RPMI8226 (cell line): Measurements from ENCODE around the gene HSF2BP.
"Not testable (repeated sequence)": the region's sequence is repeated elsewhere in the genome, so short reads cannot be mapped to it uniquely, and the experiment has no call there.

ENCODE experiments used
- DNase-seq: peaks from one replicate; pipeline ENCODE4 v3.0.0-alpha.2; 2015

HSF2BP gene

DNA sequence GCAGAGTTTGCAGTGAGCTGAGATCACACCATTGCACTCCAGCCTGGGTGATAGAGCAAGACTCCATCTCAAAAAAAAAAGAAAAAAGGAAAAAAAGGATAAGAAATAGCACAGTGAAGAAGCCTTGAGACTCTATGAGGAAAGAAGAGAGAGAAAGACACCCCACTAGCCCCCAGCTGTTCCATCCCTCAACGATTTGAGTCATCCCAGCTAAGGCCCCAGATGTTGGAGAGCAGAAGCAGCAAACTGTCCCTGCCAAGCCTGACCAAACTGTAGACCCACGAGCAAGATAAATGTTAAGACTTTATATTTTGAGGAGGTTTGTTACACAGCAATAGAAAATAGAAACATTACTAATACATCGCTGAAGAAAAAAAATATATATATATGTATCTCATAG is 42.4 kb downstream of the HSF2BP start:
- not testable (repeated sequence) for DNase-seq

DNA sequence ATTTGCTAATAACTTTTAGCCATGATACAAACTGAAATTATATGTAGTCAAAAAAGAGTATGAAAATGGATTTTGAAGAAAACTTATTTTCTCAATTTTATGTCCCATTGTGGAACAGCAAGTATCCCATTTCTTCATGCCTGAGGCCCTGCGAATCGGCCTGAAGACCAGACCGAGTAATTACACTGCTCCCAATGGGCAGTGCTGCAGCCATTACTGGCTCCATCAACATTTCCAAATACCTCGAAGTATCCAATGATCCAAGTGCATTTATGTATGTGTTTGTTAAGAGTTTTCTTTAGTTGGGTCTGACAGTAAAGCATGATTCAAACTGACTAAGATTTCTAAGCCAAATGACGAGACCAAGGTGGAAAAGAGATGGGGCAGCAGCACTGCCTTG is 44.4 kb downstream of the HSF2BP start:
- DNase-seq, result no peak

DNA sequence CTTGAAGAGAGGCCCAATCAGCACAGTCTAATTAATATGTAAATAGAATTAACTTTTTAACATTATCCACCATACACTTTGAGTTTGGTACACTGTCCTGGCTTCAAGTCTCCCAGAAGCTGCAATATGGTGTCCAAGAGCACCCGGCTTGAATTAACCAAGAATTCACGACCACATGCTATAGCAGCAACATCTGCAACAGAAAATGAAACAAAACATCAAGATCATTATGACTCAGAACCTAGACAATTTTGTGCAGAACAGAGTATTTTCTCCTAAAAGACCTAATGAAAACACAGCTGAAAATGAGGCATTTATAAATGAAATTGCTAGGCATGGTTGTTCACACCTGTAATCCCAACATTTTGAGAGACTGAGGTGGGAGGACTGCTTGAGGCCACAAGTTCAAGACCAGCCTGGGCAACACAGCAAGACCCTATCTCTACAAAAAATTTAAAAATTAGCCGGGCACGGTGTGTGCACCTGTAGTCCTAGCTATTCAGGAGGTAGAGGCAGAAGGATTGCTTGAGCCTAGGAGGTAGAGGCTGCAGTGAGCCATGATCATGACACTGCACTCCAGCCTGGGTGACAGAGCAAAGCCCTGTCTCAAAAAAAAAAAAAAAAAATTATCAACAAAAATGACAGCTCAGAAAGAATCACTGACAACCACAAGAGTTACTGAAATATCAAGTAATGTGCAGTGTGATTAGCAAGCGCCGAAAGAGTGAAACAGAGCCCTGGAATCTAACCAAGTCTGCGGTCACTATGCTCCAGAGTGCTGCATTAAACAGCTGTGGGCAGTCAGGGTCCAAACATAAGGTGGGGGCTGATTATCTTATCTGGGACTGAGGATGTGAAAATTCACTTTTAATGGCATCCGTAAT is 45.3 kb downstream of the HSF2BP start:
- peak; percentile 56 for DNase-seq

DNA sequence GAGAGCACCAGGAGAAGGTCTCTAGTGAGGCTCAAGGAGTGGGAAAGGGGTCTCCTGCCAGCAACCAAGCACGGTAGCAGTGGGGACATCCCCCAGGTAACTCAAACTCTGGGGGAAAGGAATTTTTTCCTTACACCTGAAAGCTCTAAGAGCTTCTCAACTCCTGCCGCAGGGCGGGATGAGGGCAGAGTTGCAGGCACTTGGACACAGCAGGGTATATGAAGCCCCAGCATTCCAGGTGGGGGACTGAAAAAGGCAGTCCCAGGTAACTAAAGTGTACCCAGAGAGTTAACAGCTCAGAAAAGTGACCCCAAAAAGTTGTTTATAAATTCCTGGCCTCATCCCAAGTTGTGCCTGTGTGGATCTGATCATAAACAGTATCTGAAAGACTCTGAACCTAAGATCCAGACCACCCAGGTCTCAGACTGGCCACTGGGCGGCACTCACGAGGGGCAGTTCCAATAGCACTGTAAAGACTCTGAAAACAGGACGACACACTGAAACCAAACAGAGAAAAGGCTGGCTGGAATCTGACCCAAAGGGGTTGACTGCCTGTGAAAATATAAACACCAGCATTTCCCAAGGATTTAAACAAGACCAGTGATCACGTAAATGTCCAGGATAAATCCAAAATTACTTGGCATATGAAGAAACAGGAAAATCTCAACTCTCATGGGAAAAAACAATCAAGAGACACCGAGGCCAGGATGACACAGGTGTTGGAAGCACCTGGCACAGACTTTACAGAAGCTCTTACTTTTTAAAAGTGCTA is 47.5 kb downstream of the HSF2BP start:
- peak; percentile 83 for DNase-seq

DNA sequence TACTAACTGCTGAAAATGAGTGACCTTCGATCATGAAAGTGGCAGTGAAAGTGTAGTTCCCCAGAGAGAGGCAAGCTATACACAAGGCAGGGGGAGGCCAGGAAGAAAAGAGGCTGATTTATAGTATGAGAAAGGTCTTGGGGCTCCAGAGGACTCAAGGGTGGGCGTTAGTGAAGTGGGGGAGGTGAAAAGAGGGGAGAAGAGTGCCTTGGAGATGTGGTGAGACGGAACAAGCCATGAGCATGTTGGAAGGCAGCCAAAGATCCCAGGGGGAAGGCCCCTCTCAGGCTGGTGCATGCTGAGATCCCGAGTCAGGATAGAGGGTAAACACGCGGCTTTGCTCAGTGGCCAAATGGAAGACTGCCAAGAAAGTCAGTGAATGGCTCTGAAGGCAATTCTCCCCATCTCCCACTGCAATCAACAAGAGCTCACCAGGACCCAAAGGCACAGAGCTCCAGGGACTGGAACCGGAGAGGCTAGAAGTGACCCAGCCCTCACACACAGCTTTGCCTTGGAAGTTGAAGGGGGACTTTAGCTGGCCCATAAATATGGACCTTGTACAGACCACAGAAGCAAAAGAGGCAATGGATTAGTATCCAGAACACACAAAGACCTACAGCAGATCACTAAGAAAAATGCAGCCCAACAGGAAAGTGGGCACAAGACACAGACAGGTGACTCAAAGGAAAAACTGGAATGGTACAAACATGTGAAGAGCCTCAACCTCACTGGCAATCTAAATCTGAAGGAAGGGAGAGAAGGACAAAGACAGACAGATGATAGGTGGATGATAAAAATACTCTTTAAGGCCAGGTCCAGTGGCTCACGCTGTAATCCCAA is 49.6 kb downstream of the HSF2BP start:
- peak; percentile 57 for DNase-seq

DNA sequence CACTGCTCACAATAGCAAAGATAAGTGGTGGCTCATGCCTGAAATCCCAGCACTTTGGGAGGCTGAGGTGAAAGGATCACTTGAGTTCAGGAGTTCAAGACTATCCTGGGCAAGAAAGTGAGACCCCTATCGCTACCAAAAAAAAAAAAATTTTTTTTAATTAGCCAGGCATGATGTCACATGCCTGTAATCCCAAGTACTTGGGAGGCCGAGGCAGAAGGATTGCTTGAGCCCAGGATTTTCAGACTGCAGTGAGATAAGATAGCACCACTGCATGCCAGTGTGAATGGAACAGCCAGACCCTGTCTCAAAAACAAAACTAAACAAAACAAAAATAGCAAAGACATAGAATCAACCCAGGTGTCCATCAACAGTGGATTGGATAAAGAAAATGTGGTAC is 50.6 kb downstream of the HSF2BP start:
- no peak for DNase-seq

DNA sequence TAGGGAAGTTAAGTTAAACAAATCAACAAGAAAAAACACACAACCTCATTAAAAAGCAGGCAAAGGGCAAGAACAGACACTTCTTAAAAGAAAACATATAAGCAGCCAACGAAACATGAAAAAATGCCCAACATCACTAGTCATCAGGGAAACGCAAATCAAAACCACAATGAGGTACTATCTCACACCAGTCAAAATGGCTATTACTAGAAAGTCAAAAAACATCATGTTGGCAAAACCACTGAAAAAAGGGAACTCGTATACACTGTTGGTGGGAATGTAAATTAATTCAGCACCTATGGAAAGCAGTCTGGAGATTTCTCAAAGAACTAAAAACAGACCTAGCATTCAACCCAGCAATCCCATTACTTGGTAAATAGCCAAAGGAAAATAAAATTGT is 51.1 kb downstream of the HSF2BP start:
- peak; percentile 17 for DNase-seq

DNA sequence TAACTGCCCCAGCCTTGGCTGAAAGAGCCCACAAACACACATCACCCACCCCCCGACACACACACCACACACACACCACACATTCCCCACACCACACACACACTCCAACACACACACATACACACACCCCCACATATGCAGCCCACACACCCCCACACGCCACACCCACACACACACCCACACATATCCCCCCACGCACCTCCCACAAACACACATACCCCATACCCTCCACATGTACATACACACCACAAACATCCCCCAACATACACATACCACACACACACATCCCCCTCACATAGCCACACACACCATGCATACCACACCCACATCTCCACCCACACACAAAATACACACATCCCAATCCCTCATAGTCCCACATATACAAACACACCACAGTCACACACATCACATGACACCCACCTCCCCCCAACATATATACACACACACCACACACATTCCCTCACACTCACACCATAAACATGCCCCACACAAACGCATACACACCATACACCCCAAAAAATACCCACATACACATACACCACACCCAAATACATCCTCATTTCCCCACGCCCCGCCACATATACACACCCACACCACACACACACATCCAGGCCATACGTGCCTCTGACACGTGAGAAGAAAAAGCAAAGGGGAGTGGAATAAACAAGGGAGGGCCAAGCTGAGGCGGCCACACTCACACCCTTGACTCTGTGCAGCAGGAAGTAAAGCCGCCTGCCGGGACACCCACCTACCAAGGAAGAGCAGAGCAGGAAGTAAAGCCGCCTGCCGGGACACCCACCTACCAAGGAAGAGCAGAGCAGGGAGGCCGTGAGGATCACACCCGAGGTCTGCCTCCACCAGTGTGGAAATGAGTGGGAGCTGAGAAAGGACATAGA is 53.7 kb downstream of the HSF2BP start:
- no peak for DNase-seq

DNA sequence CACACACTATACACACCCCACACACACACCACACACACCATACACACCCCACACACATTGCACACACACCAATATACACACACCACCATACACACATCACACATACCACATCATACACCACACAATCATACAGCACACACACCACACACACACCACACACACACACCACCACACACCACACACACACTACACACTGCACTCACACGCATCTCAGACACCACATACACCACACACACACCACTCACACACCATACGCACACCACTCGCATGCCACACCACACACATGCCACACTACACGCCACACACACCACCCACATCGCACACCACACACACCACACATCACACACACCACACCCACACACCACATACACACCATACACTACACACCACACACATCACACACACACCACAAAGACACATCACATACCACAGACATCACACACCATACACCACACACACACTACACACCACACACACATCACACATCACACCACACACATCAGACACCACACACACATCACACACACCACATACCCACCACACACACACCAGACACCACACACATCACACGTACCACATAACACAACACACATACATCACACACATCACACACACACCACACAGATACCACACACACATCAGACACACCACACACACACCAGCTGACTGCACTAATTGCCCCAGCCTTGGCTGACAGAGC is 54.6 kb downstream of the HSF2BP start:
- DNase-seq, result no peak

DNA sequence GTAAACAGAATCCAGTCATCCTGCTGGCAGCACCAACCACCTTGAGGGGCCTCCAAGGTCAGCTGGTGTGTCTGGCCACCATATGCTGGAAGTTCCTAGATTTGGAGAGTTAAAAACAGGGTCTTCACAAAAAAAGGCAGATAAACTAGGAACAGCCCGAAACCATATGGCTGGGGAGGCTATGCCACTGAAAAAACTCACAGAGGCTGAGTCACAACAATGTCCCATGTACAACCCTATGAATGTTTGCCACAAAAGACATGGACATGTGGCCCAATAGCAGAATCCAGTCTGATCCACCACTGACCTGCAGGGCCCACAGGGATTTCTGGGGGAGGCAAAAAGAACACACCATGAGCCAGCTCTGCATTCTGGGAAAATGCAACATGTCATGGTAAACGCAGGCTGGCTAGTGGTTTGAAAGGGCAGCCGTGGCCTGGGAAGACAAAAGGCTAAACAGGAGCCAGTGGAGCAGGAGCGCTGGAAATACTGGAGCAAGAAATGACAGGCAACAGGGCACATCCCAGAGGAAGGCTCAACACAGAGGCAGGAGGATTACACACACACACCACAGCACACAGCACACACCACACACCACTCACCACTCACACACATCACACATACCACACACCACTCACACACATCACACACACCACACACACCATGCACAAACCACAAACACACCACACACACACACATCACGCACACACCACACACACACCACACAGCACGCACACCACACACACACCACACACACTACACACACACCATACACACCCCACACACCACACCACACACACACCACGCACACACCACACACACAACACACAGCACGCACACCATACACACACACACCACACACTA is 55.4 kb downstream of the HSF2BP start:
- no peak for DNase-seq

DNA sequence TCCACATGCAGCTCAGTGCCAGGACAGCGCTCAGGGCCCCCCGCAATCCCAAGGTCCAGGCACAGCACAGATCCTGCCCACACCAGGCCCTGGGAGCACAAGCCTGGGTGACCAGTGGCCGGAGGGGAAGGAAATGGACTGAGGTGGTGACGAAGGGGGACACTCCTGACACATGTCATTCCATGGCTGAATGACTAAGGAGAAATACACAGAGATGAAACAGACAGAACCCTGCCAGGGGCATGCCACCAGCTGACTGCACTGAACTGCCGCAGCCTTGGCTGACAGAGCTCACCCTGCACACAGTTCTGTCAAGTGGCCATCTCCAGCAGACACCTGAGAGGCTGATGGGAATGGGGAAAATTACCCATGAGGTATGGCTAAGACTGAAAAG is 56.1 kb downstream of the HSF2BP start:
- DNase-seq, result no peak

DNA sequence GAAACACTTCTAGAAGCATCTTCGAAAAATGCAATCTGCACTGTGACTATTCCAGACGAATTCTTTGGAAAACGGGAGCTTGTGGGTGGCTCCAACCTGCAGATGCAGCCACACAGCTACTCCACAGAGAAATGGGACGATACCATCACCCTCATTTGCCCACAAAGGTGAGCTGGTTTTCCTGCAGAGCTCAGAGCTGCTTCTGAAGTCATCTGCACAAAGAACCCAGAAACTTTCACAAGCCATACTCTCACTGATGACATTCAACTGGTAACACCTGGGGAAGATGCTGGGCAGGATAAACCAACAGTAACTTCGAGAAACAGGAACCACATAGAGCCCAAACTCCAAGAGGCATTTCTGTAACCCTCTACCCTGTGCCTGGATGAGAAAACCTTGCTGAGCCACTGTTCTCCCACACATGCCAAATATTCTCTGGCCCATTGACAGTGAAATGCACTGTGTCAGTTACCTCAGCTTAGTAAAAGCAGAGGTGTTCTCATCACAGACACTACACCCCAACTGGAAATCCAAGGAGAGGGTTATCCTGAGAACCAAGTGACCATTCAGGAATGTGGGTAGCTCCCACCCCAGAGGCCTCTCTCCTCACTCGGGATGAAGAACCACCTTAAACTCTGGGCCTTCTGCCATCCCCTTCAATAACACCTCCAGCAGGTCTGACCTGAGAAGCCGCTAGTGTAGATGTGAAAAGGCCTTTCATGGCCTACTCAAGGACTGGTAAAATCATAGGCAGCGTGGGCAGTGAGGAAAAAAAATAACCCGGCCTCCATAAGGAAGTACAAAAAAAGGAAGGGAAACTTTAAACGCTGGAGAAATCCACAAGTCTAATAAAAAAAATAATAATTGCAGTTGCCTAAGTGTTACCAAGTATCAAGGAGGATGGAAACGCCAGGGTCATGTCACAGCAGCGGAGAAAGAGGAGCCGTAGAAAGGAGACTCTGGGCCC is 56.7 kb downstream of the HSF2BP start:
- DNase-seq, result no peak

DNA sequence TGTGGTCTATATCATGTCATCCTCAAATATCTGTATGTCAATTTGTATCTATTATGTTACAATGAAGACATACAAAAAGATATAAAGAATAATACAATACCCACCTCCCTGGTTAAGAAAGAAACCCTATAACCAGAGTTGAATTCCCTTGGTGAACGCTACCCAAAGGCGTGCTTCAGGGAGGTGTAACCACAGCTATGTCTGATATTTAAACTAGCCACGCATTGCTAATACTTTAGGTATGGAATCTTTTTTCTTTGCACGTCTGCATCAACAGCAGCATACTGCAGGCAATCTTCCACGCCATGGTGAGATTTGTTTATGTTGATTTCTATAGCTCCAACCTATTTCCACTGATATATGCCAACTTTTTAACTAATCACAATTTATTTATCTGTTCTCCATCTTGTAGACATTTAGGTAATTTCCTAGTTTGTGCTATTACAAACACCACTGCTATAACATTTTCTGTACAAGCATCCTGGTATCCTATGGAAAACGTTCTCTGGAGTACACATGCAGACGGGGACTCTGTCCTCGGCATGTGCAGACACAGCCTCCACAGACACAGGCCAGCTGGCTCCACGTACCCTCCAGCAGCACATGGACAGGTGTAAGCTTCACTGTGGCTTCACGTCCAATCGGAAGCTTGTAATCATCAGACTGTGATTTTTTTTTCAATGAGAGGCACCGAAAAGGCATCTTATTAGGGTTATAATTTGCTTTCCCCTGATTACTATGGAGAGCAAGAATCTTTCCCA is 58.5 kb downstream of the HSF2BP start:
- no peak for DNase-seq

DNA sequence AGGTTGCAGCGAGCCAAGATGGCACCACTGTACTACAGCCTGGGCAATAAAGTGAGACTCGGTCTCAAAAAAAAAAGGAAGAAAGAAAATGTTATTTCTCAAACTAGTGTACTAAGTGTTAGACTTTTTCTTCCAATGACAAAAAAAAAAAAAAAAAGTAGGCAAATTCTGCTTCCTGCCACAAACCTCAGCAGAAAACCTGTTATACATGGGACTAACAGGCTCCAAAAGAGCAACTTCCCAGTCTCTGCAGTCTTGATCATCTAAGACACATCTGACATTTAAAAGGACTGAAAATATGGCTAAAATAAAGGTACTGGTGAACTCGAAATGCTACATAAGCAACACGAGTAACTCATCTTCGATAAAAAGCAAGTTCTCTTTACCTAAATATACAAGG is 59.6 kb downstream of the HSF2BP start:
- DNase-seq, result no peak

DNA sequence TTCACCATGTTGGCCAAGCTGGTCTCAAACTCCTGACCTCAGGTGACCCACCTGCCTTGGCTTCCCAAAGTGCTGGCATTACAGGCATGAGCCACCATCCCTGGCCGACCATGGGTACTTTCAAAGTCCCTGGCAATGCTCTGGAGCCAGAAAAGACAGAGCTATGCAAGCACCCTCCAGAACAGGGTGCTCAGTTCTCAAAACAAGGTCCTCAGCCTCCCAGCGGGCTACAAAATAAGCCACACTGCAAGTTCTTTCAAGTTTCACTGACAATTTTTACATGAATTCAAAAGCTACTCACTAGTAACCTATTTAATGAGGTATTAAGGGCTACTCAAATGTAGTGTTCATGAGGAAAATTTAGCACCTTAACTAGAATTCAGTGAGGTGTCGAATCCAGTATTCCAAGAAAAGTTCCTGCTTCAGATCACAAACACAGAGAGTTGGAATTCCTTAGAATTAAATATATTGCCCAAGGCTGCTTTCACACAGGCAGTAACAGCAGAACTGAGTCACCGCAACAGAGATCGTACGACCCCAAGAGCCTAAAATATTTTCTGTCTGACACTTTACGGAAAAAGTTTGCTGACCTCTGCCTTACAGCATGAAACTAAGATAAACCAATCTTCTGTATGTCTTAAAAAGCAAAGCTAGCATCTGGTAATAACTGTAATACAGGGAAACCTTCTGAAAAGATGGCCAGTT is 60.7 kb downstream of the HSF2BP start:
- DNase-seq, result no peak

DNA sequence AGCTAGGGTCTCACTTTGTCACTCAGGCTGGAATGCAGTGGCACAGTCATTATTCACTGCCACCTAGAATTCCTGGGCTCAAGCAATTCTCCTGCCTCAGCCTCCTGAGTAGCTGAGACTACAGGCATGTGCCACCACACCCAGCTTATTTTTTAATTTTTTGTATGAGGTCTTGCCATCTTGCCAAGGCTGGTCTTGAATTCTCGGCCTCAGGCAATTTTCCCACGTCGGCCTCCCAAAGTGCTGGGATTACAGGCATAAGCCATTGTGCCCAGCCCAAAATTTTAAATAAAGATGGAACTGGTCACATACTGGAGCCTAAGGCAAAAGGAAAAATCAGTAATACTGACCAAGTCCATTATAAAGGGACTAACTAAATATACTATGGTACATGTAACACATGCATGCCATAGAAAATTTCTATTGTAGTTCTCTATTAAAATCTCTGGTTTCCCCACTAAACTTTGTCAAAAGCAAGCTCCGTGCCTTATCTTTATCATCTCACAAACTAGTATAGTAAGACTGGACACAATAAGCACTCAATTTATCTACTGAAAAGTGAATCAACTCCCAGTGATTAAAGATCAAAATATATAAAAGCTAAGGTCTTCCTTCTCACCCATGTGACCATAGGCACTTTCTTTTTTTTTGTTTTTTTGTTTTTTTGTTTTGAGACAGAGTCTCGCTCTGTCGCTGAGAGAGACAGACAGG is 61.6 kb downstream of the HSF2BP start:
- no peak for DNase-seq

DNA sequence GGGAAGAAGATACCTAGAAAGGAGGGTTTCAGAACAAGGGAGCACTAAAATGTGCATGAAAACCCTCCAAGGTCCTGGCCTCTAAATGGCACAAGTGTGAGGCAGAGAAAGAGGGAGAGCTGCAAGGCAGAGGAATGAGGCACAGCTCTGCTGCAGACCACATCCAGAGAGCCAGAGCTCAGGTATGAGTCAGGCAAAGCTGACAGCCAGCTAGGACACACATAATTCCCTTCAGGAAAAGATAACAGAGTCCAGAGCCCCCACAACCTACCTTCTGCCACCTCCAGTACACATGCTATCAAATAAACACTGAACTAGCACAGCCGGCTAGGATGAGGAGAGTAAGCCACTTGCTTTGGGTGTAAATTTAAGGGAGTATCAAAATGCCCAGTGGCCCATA is 62.2 kb downstream of the HSF2BP start:
- no peak for DNase-seq
